GM21717 (cell line): ENCODE results near the gene TNFSF9.
"Not testable (repeated sequence)": the region's sequence is repeated elsewhere in the genome, so short reads cannot be mapped to it uniquely, and the experiment has no call there.

Source experiments
- ATAC-seq: cut with Tn5 transposase; IDR thresholded peaks from one replicate; pipeline ENCODE4 v1.9.1; 2021; ENCODE audit warnings: mild to moderate bottlenecking, moderate library complexity; ENCODE audit not compliant: unreplicated experiment

Gene TNFSF9

DNA sequence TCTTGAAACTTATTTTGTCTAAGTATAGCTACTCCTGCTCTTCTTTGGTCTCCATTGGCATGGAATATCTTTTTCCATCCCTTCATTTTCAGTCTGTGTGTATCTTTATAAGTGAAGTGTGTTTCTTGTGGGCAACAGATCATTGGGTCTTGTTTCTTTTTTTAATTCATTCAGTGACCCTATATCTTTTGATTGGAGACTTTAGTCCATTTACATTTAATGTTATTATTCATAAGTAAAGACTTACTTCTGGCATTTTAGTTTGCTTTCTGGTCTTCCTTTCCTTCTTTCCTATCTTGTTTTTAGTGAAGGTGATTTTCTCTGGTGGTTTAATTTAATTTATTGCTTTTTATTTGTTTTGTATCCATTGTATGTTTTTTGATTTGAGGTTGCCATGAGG, 40.3 kb downstream of the TNFSF9 start:
- no peak for ATAC-seq

DNA sequence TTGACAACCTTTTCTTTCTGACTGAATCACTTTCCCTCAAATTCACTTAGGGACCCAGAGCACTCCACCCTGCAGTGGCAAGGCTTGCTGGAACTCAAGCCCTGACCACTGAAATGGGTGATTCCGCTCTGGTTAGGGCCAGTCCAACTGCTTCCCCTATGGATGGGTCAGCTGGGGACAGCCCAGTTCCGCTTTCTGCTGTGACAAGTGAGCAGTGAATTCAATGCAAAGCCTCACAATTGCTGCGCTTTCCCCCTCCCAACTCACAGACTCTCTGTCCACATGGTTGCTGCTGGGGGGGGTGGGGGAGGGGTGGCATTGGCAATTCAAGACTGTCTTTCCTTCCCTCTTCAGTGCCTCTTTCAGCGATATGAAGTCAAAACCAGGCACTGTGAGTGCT, 41.4 kb downstream of the TNFSF9 start:
- no peak for ATAC-seq

DNA sequence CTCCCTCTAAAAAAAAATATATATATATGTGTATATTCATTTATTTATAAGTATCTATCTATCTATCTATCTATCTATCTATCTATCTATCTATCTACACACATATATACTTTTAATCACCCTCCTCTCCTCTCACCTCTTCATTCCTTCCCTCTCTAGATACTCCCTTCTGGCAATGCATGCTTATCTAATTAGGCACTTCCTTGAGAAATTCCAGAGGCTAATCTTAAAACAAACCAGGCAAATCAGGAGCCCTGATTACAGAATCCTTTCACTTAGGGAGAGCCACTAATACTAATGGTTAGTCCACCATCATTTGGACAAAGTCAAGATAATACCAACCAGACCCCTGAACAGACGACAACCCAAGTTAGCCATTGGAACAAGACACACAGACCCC, 42.5 kb downstream of the TNFSF9 start:
- no peak for ATAC-seq

DNA sequence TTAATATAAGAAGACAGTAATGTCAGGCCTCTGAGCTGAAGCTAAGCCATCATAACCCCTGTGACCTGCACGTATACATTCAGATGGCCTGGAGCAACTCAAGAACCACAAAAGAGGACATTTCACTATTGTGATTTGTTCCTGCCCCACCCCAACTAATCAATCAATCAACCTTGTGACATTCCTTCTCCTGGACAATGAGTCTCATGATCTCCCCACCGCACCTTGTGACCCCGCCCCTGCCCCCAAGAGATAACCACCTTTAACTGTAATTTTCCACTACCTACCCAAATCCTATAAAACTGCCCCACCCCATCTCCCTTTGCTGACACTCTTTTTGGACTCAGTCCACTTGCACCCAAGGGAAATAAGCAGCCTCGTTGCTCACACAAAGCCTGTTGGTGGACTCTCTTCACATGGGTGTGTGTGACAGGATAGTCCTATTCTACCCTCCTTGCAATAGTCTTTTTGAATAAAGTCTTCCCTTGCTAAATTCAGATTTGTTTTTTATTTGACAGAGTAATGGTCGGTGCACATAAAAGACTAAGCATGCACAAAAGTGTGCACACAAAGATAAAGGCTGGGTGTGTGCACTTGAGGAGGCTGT, 46.1 kb downstream of the TNFSF9 start:
- peak; percentile 5 for ATAC-seq

DNA sequence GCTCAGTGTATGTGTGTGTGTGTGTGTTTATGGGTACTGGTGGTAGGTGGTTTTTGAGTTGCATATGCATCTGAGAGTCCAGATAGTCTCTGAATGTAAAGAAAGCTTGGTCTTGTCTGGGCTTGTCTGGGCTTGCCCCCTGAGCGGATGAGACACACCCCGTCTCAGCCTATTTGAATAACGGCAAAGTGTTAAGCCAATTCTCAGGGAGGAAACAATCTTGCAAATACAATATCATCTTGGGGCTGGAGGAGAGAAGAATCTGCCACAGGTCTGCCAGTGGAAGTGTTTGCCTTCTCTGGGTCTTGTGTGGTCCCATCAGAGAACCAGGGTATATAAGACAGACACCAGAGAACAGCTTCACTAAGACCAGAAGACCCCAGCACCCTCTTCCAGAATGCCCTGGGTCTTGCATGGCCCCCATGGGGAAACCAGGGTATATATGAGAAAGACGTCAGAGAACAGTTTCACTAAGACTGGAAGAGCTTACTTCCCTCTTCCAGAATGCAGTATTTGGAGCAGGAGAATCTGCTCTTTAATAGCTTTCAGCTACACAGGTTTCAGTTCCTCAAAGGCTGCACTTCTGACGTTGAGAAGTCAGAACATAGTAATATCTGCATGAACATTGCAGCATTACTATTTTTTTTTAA, 46.8 kb downstream of the TNFSF9 start:
- peak; percentile 63 for ATAC-seq

DNA sequence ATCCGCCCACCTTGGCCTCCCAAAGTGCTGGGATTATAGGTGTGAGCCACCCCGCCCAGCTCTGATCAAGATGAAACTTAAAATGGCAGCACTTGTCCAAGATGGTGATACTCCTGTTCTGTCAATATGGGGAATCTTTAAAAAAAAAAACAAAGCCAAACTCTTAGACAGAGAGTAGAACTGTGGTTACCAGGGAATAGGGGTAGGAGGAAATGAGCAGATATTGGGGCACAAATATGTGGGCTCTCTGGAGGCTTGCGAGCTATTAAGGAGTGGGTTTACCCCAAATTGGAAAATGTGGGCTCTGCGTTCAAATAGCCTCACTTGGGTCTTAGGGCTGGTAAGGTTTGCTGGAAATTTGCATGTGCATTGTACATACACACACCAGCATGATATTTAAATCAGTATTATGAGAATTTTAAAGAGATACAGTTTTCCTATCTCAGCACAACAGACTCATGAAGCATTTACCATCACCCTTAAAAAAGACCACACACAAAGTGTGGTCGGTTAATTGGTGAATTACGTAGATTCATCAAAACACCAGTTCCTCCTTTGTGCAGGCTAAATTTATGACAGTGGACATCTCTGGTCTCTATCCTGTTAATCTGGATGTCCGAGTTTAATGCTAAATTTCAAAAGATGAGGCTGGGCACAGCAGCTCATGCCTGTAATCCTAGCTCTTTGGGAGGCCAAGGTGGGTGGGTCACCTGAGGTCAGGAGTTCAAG, 48.8 kb downstream of the TNFSF9 start:
- ATAC-seq = no peak

DNA sequence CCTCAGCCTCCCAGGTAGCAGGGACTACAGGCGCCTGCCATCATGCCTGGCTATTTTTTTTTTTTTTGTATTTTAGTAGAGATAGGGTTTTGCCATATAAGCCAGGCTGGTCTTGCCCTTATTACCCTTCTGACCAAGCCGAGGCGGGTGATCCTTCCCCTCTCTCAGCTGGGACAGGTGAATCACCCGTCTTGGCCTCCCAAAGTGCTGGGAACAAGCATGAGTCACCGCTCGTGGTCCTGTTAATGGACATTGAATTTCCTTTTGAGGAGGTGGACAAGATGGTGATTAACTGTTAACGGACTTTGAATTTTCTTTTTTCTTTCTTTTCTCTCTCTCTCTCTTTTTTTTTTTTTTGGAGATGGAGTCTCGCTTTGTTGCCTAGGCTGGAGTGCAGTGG, 49.5 kb downstream of the TNFSF9 start:
- ATAC-seq = no peak

DNA sequence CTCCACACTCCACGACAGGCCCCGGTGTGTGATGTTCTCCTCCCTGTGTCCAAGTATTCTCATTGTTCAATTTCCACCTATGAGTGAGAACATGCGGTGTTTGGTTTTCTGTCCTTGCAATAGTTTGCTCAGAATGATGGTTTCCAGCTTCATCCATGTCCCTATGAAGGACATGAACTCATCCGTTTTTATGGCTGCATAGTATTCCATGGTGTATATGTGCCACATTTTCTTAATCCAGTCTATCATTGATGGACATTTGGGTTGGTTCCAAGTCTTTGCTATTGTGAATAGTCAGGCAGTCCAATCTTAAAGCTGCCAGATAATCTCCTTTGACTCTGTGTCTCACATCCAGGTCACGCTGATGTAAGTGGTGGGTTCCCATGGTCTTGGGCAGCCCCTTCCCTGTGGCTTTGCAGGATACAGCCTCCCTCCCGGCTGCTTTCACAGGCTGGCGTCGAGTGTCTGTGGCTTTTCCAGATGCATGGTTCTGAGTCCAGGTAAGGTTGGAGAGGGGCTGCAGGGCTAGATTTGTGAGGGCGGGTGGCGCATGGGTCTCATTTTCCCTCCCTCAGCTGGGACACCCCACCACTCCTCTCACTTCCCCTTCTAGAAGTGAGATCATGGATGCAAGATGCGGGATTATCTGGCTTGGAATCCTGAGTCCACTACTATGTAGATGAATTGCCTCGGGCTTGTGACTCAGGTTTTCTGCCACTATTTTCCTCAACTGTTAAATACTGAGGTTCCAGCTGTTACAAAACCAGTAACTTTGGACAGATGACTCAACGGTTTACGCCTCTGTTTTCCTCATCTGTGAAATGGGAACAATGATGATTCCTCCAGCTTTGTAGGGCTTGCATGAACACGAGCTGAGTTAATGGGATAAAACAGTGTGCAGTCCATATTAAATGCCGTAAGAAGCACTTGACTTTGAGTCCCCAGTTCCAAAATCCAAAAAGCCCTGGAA, 52.0 kb downstream of the TNFSF9 start:
- ATAC-seq = not testable (repeated sequence)
